ENCODE data around the gene TRAK2. TPM values are rescaled to one million over a fixed set of nuclear protein-coding genes. Genes with fewer than 3 reads are reported as not detected.

Gene TRAK2
- polyA plus RNA-seq, 1 donor from 2014 or later: 19.6 TPM

GRCh38 chr2:201432621-201433393 lies 18.5 kb downstream of the TRAK2 start:
- H3K4me3 ChIP-seq (ENCODE audit: low read length): no peak overlapping the region
- H2AFZ ChIP-seq (ENCODE audit: low read depth, low read length): no peak overlapping the region
- H3K9me3 ChIP-seq (ENCODE audit: low read length): no peaks in the 10 kb centered on the region
- H4K20me1 ChIP-seq (ENCODE audit: insufficient read depth): no peaks in the 10 kb centered on the region
- TF ChIP-seq POLR2AphosphoS5 (IDR thresholded peaks at IDR 0.05) (no peak), MXI1 (conservative IDR thresholded peaks at IDR 0.05; ENCODE audit: poor library complexity, severe bottlenecking) (no peak), SMC3 (conservative IDR thresholded peaks at IDR 0.05; ENCODE audit: poor library complexity) (no peak), TAF1 (IDR thresholded peaks at IDR 0.05; ENCODE audit: low read depth) (no peak), CTCF (IDR thresholded peaks at IDR 0.05; ENCODE audit: poor library complexity, severe bottlenecking) (no peak), REST (IDR thresholded peaks at IDR 0.05; ENCODE audit: borderline replicate concordance) (no peak), RAD21 (conservative IDR thresholded peaks at IDR 0.05) (no peak), EP300 (conservative IDR thresholded peaks at IDR 0.05; ENCODE audit: poor library complexity, severe bottlenecking) (no peak), EZH2 (IDR thresholded peaks at IDR 0.05; ENCODE audit: borderline replicate concordance, insufficient read depth, low read length, poor library complexity, severe bottlenecking) (no peak)
- H3K4me2 ChIP-seq (ENCODE audit: low read length): no peak overlapping the region
- no peaks in the 10 kb centered on the region for H3F3A ChIP-seq (ENCODE audit: insufficient read depth, low read length, poor library complexity, severe bottlenecking)
- no peak overlapping the region for H3K9ac ChIP-seq (ENCODE audit: low read length)
- H3K79me2 ChIP-seq (replicated peaks; ENCODE audit: insufficient read depth, low read length): no peaks in the 10 kb centered on the region
- H3K27ac ChIP-seq (ENCODE audit: low read length): no peak overlapping the region
- H3K36me3 ChIP-seq (ENCODE audit: insufficient read depth, low read length): no peaks in the 10 kb centered on the region
- H3K27me3 ChIP-seq (ENCODE audit: insufficient read depth, low read depth, low read length): no peaks in the 10 kb centered on the region
- no peaks in the 10 kb centered on the region for H3K9me2 ChIP-seq (ENCODE audit: insufficient read depth, low read length)

GRCh38 chr2:201432038-201432620 lies 19.1 kb downstream of the TRAK2 start:
- no peaks in the 10 kb centered on the region for H3K79me2 ChIP-seq (replicated peaks; ENCODE audit: insufficient read depth, low read length)
- H3K27me3 ChIP-seq (ENCODE audit: insufficient read depth, low read depth, low read length): no peaks in the 10 kb centered on the region
- H3K9me2 ChIP-seq (ENCODE audit: insufficient read depth, low read length): no peaks in the 10 kb centered on the region
- H3K4me2 ChIP-seq (ENCODE audit: low read length): no peak overlapping the region
- no peak for TF ChIP-seq POLR2AphosphoS5 (IDR thresholded peaks at IDR 0.05)
- TF ChIP-seq RAD21 (conservative IDR thresholded peaks at IDR 0.05): no peak
- TF ChIP-seq EP300 (conservative IDR thresholded peaks at IDR 0.05; ENCODE audit: poor library complexity, severe bottlenecking): no peak
- no peak for TF ChIP-seq TAF1 (IDR thresholded peaks at IDR 0.05; ENCODE audit: low read depth)
- TF ChIP-seq REST (IDR thresholded peaks at IDR 0.05; ENCODE audit: borderline replicate concordance): no peak
- TF ChIP-seq MXI1 (conservative IDR thresholded peaks at IDR 0.05; ENCODE audit: poor library complexity, severe bottlenecking): no peak
- TF ChIP-seq SMC3 (conservative IDR thresholded peaks at IDR 0.05; ENCODE audit: poor library complexity): no peak
- no peak for TF ChIP-seq CTCF (IDR thresholded peaks at IDR 0.05; ENCODE audit: poor library complexity, severe bottlenecking)
- TF ChIP-seq EZH2 (IDR thresholded peaks at IDR 0.05; ENCODE audit: borderline replicate concordance, insufficient read depth, low read length, poor library complexity, severe bottlenecking): no peak
- H3K4me3 ChIP-seq (ENCODE audit: low read length): no peak overlapping the region
- H3K27ac ChIP-seq (ENCODE audit: low read length): no peak overlapping the region
- no peaks in the 10 kb centered on the region for H3K9me3 ChIP-seq (ENCODE audit: low read length)
- H2AFZ ChIP-seq (ENCODE audit: low read depth, low read length): no peak overlapping the region
- no peaks in the 10 kb centered on the region for H3F3A ChIP-seq (ENCODE audit: insufficient read depth, low read length, poor library complexity, severe bottlenecking)
- no peaks in the 10 kb centered on the region for H3K36me3 ChIP-seq (ENCODE audit: insufficient read depth, low read length)
- no peak overlapping the region for H3K9ac ChIP-seq (ENCODE audit: low read length)
- no peaks in the 10 kb centered on the region for H4K20me1 ChIP-seq (ENCODE audit: insufficient read depth)
